ENCODE results near the gene PTPRQ.

DNA sequence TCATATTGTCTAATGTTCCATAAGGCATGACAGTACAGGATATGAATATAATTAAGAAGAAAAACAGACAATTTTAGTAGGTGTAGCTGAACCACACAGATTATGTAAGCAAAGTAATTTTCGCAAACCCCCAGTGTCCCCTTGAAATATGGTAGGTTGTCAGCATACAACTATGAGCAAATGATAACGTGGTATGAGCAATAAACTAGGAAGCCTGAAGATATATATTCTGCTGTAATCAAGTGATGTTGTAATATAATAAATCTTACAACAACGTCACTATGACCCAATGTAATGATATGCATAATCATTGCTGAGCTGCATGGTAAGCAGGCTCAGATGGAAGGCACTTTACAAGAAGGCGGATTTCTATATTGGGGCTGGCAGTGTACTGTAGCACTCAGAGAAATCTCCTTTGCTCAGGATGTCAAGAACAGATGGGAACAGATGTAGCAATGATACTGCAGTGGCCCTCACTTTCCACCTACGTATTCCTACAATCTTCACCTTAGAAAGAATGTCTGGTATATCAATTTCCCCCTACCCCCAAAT is 215.6 kb downstream of the PTPRQ start:
- TF ChIP-seq, protein P1, sequence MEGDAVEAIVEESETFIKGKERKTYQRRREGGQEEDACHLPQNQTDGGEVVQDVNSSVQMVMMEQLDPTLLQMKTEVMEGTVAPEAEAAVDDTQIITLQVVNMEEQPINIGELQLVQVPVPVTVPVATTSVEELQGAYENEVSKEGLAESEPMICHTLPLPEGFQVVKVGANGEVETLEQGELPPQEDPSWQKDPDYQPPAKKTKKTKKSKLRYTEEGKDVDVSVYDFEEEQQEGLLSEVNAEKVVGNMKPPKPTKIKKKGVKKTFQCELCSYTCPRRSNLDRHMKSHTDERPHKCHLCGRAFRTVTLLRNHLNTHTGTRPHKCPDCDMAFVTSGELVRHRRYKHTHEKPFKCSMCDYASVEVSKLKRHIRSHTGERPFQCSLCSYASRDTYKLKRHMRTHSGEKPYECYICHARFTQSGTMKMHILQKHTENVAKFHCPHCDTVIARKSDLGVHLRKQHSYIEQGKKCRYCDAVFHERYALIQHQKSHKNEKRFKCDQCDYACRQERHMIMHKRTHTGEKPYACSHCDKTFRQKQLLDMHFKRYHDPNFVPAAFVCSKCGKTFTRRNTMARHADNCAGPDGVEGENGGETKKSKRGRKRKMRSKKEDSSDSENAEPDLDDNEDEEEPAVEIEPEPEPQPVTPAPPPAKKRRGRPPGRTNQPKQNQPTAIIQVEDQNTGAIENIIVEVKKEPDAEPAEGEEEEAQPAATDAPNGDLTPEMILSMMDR (IDR thresholded peaks at IDR 0.05) = no peak
- TF ChIP-seq EZH2 (IDR thresholded peaks at IDR 0.05) = no peak

Data from neural progenitor cell (in vitro differentiated cells).